Measurements from ENCODE around the gene DLK1.

DNA sequence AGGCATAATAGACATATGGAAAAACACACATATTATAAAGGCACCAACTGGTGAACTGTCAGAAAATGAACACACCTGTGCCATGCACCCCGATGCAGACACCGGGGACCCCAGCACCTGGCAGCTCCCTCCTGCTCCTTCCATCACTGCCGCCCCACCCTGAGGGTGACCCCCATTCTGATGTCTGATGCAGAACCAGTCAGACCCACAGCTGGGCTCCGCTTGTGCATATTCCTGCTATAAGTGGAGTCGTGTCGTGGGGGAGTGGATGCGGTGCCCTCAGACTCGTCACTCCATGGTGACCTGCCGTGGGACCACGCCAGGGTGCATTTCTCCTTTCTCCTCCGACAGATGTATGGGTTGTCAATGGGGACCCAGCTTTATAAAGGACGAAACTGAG is 53.6 kb downstream of the DLK1 start:
- TF ChIP-seq, protein P1, sequence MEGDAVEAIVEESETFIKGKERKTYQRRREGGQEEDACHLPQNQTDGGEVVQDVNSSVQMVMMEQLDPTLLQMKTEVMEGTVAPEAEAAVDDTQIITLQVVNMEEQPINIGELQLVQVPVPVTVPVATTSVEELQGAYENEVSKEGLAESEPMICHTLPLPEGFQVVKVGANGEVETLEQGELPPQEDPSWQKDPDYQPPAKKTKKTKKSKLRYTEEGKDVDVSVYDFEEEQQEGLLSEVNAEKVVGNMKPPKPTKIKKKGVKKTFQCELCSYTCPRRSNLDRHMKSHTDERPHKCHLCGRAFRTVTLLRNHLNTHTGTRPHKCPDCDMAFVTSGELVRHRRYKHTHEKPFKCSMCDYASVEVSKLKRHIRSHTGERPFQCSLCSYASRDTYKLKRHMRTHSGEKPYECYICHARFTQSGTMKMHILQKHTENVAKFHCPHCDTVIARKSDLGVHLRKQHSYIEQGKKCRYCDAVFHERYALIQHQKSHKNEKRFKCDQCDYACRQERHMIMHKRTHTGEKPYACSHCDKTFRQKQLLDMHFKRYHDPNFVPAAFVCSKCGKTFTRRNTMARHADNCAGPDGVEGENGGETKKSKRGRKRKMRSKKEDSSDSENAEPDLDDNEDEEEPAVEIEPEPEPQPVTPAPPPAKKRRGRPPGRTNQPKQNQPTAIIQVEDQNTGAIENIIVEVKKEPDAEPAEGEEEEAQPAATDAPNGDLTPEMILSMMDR (IDR thresholded peaks at IDR 0.05) = no peak
- no peak for TF ChIP-seq TCF7L2 (IDR thresholded peaks at IDR 0.05; ENCODE audit: low read depth, low read length)
- no peak for TF ChIP-seq REST (IDR thresholded peaks at IDR 0.05; ENCODE audit: insufficient read depth in 1 of 2, low read depth in 2 of 2, low read length in 1 of 2)
- no peak for TF ChIP-seq POLR2AphosphoS5 (IDR thresholded peaks at IDR 0.05; ENCODE audit: low read depth, low read length)
- no peak for TF ChIP-seq SIN3A (IDR thresholded peaks at IDR 0.05; ENCODE audit: borderline replicate concordance, insufficient read depth, low read depth, low read length)

Data from Panc1 (cell line).